Stimulated activated CD4-positive, alpha-beta T cell treated with anti-CD3 and anti-CD28 coated beads, TNF-alpha, amount 100 ng/mL, for 24 hours (primary cell): Measurements from ENCODE around the gene ZBTB8B.
"Not testable (repeated sequence)": the region's sequence is repeated elsewhere in the genome, so short reads cannot be mapped to it uniquely, and the experiment has no call there.

Experiments used
- DNase-seq, 3 experiments: peaks; one replicate each; pipeline ENCODE4 v3.0.0-alpha.2; 2020; ENCODE audit warnings: low read depth in 3 of 3

ZBTB8B gene

GRCh38 chr1:32464716-32465577 is at the start of gene ZBTB8B:
TSS of gene ZBTB8B (plus strand) at chr1:32465072. CDS start at chr1:32470625, 5,553 bp downstream.
- DNase-seq: peak in 1 of 3 experiments; percentile 45

- DNase-seq: no peak
Observed at GRCh38 chr1:32421775-32422174, 43.1 kb upstream of the ZBTB8B start.

DNA sequence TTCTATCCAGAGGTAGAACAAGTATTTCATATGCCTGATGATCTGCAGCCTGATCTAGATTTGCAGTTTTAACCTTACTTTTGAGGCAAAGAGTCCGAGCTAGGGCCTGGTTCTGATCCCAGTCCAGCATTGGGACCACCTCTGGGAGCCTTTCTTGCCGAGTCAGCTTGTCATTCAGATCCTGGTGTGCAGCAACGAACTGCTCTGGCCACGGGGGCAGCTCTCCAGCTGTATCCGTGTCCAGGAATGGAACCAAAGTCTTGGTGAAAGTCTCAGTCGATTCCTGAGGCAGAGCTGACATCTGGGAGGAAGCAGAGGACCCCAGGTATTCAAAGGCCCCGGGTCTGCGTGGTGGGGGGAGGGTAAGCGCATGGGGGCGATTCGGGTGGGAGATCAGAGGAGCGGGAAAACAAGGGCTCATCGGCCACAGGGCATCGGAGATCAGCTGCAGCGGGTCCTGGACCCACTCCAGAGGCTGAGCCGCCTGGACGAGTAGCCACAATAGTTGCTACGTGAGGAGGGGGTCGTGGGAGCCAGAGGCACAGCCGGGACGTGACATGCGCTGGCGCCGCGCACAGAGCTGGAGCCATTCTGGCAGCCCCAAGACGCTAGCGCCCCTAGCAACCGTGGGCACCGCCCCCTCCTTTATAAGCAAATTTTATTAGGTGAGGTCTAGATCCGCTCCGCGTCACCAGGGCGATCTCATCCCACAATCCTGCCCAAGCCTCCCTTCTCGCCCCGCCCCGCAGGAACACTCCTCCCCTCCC is 38.2 kb upstream of the ZBTB8B start:
- DNase-seq: no peak

DNA sequence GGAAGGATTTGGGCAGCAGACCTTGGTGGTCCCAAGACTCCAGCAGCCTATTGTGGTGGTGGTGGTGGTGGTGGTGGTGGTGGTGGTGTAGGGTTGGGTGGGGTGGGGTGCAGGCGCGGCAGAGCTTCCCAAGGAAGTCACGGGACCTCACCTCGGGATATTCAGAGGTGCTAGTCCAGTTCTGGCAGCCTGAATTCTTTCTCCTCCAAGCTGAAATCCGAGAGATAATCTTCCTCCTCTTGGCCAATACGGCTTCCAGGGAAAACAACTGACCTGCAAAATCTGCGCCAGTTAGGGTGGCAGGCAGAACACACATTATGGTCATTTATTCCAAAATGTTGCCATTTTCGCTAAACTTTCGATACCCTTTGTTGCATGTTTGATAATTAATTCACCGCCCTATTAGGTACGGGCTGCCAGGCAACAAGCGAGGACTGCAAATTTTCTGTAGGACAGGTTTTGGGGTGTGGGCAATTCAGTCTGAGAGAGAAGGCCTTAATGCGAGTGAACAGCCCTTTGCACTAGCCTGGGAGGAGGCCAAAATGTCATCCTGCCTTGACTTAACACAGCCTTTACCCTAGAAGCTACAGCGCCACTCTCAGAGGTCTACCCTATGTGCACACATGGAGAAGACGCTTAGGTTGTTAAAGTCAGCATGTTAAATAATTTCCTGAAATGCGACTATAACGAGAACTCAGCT is 37.5 kb upstream of the ZBTB8B start:
- no peak for DNase-seq

- no peak for DNase-seq
Observed at GRCh38 chr1:32431736-32432400, 33.0 kb upstream of the ZBTB8B start.

- no peak for DNase-seq
Observed at GRCh38 chr1:32438136-32438535, 26.7 kb upstream of the ZBTB8B start.

DNA sequence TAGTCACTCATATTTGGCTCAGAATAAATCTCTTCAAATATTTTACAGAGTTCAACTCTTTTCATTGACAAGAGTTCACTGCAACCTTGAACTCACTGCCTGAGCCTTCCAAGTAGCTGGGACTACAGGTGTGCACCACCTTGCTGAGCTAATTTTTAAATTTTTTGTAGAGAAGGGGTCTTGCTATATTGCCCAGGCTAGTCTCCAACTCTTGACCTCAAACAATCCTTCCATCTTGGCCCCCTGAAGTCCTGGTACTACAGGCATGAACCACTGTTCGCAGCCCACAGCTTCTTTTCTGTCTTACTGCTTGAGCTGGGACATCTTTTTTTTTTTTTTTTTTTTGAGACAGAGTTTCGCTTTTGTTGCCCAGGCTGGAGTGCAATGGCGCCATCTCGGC is 26.1 kb upstream of the ZBTB8B start:
- not testable (repeated sequence) for DNase-seq

DNA sequence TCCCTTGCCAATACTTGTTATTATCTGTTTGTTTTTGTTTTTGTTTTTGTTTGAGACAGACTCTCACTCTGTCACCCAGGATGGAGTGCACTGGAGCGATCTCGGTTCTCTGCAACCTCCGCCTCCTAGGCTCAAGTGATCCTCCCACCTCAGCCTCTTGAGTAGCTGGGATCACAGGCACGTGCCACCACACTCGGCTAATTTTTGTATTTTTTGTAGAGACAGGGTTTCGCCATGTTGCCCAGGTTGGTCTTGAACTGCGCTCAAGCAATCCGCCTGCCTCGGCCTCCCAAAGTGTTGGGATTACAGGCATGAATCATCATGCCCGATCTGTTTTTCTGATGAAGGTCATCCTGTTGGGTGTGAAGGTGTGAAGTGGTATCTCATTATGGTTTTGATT is 23.4 kb upstream of the ZBTB8B start:
- not testable (repeated sequence) for DNase-seq

GRCh38 chr1:32447469-32448185 is 17.2 kb upstream of the ZBTB8B start:
- no peak for DNase-seq

DNA sequence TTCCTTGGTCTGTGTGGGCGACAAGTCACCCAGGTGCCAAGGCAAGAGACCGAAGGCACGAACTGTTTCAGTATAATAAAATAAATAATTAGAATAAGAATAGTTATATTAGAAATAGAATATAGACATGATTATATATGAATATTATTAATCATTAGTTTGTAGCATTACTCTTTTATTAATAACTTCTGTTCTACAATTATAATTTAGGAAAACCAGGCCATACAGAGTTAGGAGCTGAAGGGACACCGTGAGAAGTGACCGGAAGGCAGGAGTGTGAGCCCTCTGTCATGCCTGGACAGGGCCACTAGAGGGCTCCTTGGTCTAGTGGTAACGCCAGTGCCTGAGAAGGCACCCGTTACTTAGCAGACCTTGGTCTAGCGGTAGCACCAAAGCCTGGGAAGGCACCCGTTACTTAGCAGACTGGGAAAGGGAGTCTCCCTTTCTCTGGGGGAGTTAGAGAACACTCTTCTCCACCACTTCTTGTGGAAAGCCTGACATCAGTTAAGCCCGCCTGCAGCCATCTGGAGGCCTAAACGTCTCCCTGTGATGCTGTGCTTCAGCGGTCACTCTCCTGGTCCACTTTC is 16.6 kb upstream of the ZBTB8B start:
- peak in 2 of 3 experiments; percentile 12 to 44 for DNase-seq

DNA sequence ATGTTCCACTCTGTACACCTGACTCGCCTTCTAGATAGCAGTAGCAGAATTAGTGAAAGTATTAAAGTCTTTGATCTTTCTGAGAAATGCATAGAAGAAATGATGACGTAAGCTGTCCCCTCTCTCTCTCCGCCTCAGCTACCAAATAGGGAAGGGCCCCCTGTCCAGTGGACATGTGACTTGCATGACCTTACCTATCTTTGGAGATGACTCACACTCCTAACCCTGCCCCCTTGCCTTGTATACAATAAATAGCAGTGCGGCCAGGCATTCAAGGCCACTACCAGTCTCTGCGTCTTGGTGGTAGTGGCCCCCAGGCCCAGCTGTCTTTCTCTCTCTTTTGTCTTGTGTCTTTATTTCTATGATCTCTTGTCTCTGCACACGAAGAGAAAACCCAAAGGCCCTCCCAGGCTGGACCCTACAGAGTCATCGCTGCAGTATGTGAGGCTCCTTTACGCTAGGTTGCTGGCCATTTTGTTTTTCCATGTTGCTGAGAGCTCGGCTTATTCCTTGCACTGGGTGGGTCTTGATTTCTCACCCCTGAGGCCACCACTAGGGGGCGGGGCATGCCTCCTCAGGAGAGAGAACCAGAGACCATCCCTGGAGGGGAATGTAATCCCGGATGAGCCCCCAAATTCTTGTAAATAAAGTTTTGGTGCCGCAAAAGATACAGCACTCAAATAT is 16.0 kb upstream of the ZBTB8B start:
- no peak for DNase-seq

DNA sequence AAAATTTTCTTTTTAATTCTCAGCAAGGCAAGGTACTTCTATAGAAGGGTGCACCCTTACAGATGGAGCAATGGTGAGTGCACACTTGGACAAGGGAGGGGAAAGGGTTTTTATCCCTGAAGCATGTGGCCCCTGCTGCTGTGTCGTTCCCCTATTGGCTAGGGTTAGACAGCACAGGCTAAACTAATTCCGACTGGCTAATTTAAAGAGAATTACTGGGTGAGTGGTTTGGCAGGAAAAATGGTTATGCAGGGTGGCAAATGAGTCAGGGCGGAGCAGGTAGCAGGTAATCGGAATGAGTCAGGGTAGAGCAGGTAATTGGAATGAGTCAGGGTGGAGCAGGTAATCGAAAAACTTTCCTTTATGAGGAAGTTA is 15.4 kb upstream of the ZBTB8B start:
- not testable (repeated sequence) for DNase-seq

- no peak for DNase-seq
Observed at GRCh38 chr1:32454726-32455125, 10.1 kb upstream of the ZBTB8B start.

GRCh38 chr1:32455958-32456357 is 8.9 kb upstream of the ZBTB8B start:
- no peak for DNase-seq

- DNase-seq: not testable (repeated sequence)
Observed at GRCh38 chr1:32458798-32459197, 6.1 kb upstream of the ZBTB8B start.

DNA sequence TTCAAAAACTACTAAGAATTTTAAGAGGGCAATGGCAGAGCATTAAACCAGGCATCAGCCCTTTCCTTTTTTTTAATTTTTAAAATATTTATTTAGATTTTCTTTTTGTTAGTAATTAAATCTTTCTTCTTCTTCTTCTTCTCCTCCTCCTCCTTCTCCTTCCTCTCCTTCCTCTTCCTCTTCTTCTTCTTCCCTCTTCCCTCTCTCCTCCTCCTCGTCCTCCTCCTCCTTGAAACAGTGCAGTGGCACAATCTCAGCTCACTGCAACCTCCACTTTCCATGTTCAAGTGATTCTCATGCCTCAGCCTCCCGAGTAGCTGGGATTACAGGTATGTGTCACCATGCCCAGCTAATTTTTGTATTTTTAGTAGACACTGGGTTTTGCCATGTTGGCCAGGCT is 1.9 kb upstream of the ZBTB8B start:
- DNase-seq: not testable (repeated sequence)

DNA sequence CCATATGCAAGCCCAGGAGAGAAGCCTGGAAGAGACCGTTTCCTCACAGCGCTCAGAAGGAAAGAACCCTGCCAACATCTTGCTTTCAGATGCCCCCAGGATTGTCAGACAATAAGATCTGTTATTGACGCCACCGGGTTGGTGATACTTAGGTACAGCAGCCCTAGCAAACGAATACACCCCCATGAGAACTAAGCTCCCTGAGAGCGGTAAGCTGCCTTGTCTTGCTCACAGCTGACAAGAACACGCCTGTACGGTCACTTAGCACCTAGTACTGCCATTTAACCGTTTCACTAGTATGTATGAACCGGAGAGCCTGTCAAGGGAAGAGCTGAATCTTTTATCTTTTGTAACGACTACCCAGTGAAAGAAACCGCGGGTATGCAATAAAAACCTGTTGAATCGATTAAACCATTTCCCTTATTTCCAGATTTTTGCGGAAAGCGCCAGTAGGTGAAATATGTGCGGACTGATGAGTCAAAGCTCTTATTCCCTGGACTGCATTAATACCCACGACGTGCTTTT is 619 bp upstream of the ZBTB8B start:
- no peak for DNase-seq

DNA sequence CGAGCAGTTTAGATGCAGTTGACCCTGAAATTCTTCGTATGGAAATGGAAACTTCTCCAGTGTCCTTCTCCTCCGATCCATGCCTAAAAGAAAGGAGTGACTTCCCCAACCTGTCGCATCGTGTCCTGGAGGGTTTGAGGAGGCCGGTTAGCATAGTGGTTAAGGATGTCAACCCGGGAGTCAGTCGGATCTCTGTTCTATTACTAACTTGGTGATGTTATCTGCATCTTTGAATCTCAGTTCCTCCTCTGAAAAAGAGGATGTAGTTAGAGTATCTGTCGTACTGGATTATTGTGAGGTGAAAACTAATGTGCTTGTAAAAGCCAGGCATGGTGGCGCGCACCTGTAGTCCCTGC is 684 bp downstream of the ZBTB8B start:
- DNase-seq: no peak

DNA sequence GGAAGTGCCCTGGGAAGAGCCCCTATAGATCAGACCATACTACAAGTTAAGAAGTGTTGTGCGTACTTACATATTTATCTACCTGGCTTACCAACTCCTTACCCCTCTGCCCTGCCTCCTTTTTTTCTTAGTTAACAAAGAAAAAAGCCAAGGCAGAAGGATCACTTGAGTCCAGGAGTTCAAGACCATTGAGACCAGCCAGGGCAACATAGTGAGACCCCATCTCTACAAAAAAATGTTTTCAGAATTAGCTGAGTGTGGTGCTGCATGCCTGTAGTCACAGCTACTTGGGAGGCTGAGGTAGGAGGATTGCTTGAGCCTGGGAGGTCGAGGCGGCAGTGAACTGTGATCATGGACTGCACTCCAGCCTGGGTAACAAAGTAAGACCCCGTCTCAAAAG is 1.9 kb downstream of the ZBTB8B start:
- no peak for DNase-seq

DNA sequence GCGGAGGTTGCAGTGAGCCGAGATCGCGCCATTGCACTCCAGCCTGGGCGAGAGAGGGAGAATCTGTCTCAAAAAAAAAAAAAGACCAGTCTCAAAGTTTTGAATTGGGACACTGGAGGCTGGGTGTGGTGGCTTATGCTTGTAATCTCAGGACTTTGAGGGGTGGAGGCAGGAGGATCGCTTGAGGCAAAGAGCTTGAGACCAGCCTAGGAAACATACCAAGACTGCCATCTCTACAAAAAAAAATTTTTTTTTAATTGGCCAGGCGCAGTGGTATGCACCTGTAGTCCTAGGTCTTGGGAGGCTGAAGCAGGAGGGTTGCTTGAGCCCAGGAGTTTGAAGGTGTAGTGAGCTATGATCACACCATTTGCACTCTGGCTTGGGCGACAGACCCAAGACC is 3.9 kb downstream of the ZBTB8B start:
- DNase-seq: no peak
